AG09319 (cell line): Measurements from ENCODE around the gene KMT2B.
"Not testable (repeated sequence)": the region's sequence is repeated elsewhere in the genome, so short reads cannot be mapped to it uniquely, and the experiment has no call there.

ENCODE experiments used
- DNase-seq: peaks from one replicate; pipeline ENCODE4 v3.0.0-alpha.2; 2010; ENCODE audit warnings: low read depth; ENCODE audit errors: extremely low read depth
- CTCF ChIP-seq: IDR thresholded peaks from 2 replicates; pipeline ENCODE4 v1.5.1; 2011; ENCODE audit warnings: low read depth, mild to moderate bottlenecking, inconsistent platforms, low read length, moderate library complexity

KMT2B gene

GRCh38 chr19:35689836-35690235, 28.0 kb upstream of the KMT2B start:
- DNase-seq, result no peak
- no peak for TF ChIP-seq CTCF

- not testable (repeated sequence) for DNase-seq
These were observed 26.7 kb upstream of the KMT2B start for GRCh38 chr19:35691106-35691505.

- TF ChIP-seq CTCF, result no peak
- no peak for DNase-seq
These were observed 25.8 kb upstream of the KMT2B start for GRCh38 chr19:35692010-35692409.

GRCh38 chr19:35693422-35693821, 24.4 kb upstream of the KMT2B start:
- TF ChIP-seq CTCF, result no peak
- no peak for DNase-seq

- DNase-seq, result peak; percentile 49
- peak; percentile 99 for TF ChIP-seq CTCF
These were observed 23.8 kb upstream of the KMT2B start for GRCh38 chr19:35693835-35694599.

- DNase-seq, result no peak
- TF ChIP-seq CTCF, result no peak
These were observed 21.8 kb upstream of the KMT2B start for GRCh38 chr19:35695895-35696422.

GRCh38 chr19:35696835-35697234, 21.0 kb upstream of the KMT2B start:
- no peak for TF ChIP-seq CTCF
- no peak for DNase-seq
